CD4-positive, alpha-beta memory T cell (primary cell): ENCODE measurements around the gene ITGA1. TPM values are rescaled to one million over a fixed set of nuclear protein-coding genes. Genes with fewer than 3 reads are reported as not detected.
A peak's percentile ranks its signal among the peaks of the same experiment; 100 is the strongest.

Experiments used
- CTCF ChIA-PET: fragments of 350-600 bp; sonication (Branson Sonifier 250); formaldehyde crosslinking; loops from one replicate; lab custom pipeline; 2021; ENCODE audit warnings: inconsistent platforms; ENCODE audit not compliant: partially characterized antibody; lab: Charles Lee
- POLR2A ChIA-PET: fragments of 350-600 bp; sonication (Branson Sonifier 250); formaldehyde crosslinking; loops from one replicate; lab custom pipeline; 2021; ENCODE audit not compliant: partially characterized antibody; lab: Charles Lee
- DNase-seq, 5 donors: peaks; one replicate each; pipeline versions ENCODE4 v3.0.0 to v3.0.0-alpha.2; 2020 to 2022; ENCODE audit warnings: mixed read lengths in 1 of 5
- H3K27ac ChIP-seq: one replicate; pipeline ENCODE4 v1.7.0; 2013; ENCODE audit warnings: low read depth, low read length
- H3K27me3 ChIP-seq: 2 replicates; pipeline ENCODE4 v1.7.0; 2013; ENCODE audit warnings: mild to moderate bottlenecking, low read length, moderate library complexity; ENCODE audit not compliant: insufficient read depth
- H3K36me3 ChIP-seq: 2 replicates; pipeline ENCODE4 v1.7.0; 2013; ENCODE audit warnings: mild to moderate bottlenecking, low read length, moderate library complexity; ENCODE audit not compliant: insufficient read depth
- H3K4me1 ChIP-seq: 2 replicates; pipeline ENCODE4 v1.7.0; 2013; ENCODE audit warnings: mild to moderate bottlenecking, low read length, moderate library complexity; ENCODE audit not compliant: insufficient read depth
- H3K4me3 ChIP-seq, 2 donors: one replicate each; pipeline ENCODE4 v1.7.0; 2013; ENCODE audit warnings: low read length in 2 of 2, mild to moderate bottlenecking in 1 of 2
- H3K9me3 ChIP-seq, 2 donors: one replicate each; pipeline ENCODE4 v1.7.0; 2013; ENCODE audit warnings: low read length in 2 of 2, control low read depth in 1 of 2; ENCODE audit not compliant: control insufficient read depth in 1 of 2
- H3K27ac Mint-ChIP-seq, 7 donors: one replicate each; pipeline ENCODE4 v1.8.0; 2020 to 2021; ENCODE audit warnings: mixed read lengths in 7 of 7, mild to moderate bottlenecking in 6 of 7, inconsistent platforms in 3 of 7, moderate library complexity in 3 of 7
- H3K27me3 Mint-ChIP-seq, 2 donors: one replicate each; pipeline ENCODE4 v1.8.0; 2020 to 2021; ENCODE audit warnings: mixed read lengths in 2 of 2
- H3K36me3 Mint-ChIP-seq, 2 donors: one replicate each; pipeline ENCODE4 v1.8.0; 2020 to 2021; ENCODE audit warnings: mixed read lengths in 2 of 2, inconsistent platforms in 1 of 2, mild to moderate bottlenecking in 1 of 2
- H3K4me1 Mint-ChIP-seq, 4 donors: one replicate each; pipeline ENCODE4 v1.8.0; 2020 to 2021; ENCODE audit warnings: mixed read lengths in 4 of 4, mild to moderate bottlenecking in 1 of 4
- H3K4me3 Mint-ChIP-seq, 8 donors: one replicate each; pipeline ENCODE4 v1.8.0; 2020 to 2021; ENCODE audit warnings: mixed read lengths in 8 of 8, mild to moderate bottlenecking in 7 of 8, moderate library complexity in 6 of 8, inconsistent platforms in 3 of 8
- H3K9me3 Mint-ChIP-seq, 8 donors: one replicate each; pipeline ENCODE4 v1.8.0; 2020 to 2021; ENCODE audit warnings: mixed read lengths in 8 of 8, mild to moderate bottlenecking in 5 of 8, inconsistent platforms in 3 of 8, moderate library complexity in 1 of 8
- intact Hi-C: fragments of 100-400 bp; cut with micrococcal nuclease; formaldehyde crosslinking; loops from one replicate; pipeline ENCODE4 v1.15.1; 2023
- polyA plus RNA-seq, 2 donors: library from polyadenylated mRNA; unstranded; fragments of 300-500 nt; fragmentation: Illumina TruSeq; gene quantifications; one replicate each; pipeline ENCODE4 v1.2.3, GENCODE V29; 2021
- total RNA-seq, 2 experiments: library from RNA; stranded (reverse); gene quantifications; one replicate each; pipeline ENCODE4 v1.2.3, GENCODE V29; 2021

The ITGA1 gene
- total and polyA plus RNA-seq, 4 experiments from 2014 or later, result 1.9 to 5.8 (median 4.8) TPM

DNA sequence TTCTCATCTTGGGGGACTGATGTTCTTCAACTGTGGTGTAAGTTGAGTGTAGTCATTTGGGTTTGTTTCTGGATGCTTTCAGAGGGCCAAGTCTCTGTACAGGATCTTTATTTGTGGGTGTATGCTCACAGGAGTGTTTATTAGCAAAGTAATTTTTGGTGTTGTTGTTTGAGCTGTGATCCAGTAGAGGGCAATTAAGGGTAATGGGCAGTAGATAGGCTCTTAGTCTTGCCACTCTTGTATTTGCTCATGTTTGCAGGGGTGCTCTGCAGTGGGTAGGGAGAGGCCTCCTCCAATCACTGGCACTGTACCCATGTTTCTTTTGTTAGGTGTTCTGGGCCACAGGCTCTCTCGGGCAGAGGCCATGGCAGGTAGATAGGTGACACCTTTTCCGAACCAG is 155.6 kb downstream of the ITGA1 start:
- Histone ChIP-seq H3K27me3 (no peaks in the 10 kb centered on the region), H3K27ac (no peak overlapping the region), H3K9me3 (no peaks in the 10 kb centered on the region), H3K36me3 (no peaks in the 10 kb centered on the region), H3K4me1 (peaks cover 3% of the 10 kb centered on the region), H3K4me3 (no peak overlapping the region)
- Mint-ChIP-seq H3K4me1 (peaks cover 4 to 9% (median 7%) of the 10 kb centered on the region in 4 donors), H3K27ac (no peak overlapping the region), H3K4me3 (no peak overlapping the region), H3K36me3 (no peaks in the 10 kb centered on the region), H3K27me3 (no peaks in the 10 kb centered on the region), H3K9me3 (no peaks in the 10 kb centered on the region)
- CTCF ChIA-PET, result interaction anchor here (1.3 kb wide), 2 partner anchors 18 to 253 kb away, joined by 3 read pairs; no protein-coding TSS in a partner anchor
- POLR2A ChIA-PET, result no interaction called here
- intact Hi-C loops, result loop anchor here (5.0 kb wide), 1 partner anchor 539 kb away; the partner anchor contains the start of gene FST
- DNase-seq, result no peak

DNA sequence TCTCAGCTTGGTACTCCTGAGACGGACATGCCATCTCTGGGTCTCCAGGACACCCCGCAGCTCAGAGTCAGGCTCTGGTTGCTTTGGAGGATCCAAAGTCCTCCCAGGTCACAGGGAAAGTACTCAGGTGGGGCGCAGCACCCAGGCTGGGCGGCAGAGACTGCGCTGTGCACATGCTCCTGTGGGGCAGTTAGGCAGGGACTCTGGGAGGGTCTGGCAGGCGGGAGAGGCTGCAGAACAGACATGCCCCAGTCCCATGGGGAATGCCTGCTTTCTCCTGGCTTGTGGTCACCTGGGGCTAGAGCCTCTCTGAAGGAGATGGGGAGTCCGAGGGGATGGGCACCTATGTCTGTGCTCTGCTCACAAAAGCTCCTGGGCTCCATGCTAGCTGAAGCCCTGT is 156.1 kb downstream of the ITGA1 start:
- ChIA-PET CTCF (interaction anchor here (1.3 to 1.6 kb wide), 3 partner anchors 17 to 253 kb away, joined by 3 to 6 read pairs (median 3); no protein-coding TSS in a partner anchor), POLR2A (no interaction called here)
- no peak overlapping the region for H3K27ac ChIP-seq
- no peak overlapping the region for H3K4me3 ChIP-seq
- H3K27ac Mint-ChIP-seq, result no peak overlapping the region
- H3K9me3 ChIP-seq, result no peaks in the 10 kb centered on the region
- no peaks in the 10 kb centered on the region for H3K27me3 ChIP-seq
- peak overlapping the region in 1 of 8 donors; percentile 11 for H3K4me3 Mint-ChIP-seq
- intact Hi-C loops, result loop anchor here (5.0 kb wide), 1 partner anchor 538 kb away; the partner anchor contains the start of gene FST
- no peaks in the 10 kb centered on the region for H3K36me3 ChIP-seq
- H3K27me3 Mint-ChIP-seq, result no peaks in the 10 kb centered on the region
- H3K4me1 Mint-ChIP-seq, result peaks cover 8 to 13% (median 10%) of the 10 kb centered on the region in 4 donors
- H3K4me1 ChIP-seq, result peaks cover 8% of the 10 kb centered on the region
- H3K9me3 Mint-ChIP-seq, result no peaks in the 10 kb centered on the region
- no peaks in the 10 kb centered on the region for H3K36me3 Mint-ChIP-seq
- DNase-seq, result peak in 1 of 5 donors; percentile 37

DNA sequence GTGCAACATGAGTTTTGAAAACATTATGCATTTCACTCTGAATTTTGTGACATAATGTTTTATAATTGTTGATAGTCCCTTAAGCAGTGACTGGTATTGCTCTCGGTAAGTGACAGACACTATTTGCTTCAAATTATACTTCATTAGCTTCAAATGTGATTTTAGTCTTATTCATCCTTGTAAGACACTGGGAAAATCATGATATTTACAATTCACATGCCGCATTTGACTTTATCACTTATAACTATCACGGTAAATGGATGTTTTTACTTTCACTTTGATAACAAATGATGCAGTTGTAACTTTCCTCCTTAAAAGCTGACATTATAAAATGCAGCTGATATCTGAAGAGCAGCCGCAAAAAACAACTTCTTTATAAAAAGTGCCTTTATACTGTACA is 157.3 kb downstream of the ITGA1 start:
- no peaks in the 10 kb centered on the region for H3K9me3 Mint-ChIP-seq
- DNase-seq, result no peak
- intact Hi-C loops, result loop anchor here (5.0 kb wide), 1 partner anchor 87 kb away; no protein-coding TSS in a partner anchor
- Histone ChIP-seq H3K36me3 (no peaks in the 10 kb centered on the region), H3K27me3 (no peaks in the 10 kb centered on the region), H3K9me3 (no peaks in the 10 kb centered on the region), H3K27ac (no peak overlapping the region), H3K4me3 (peak overlapping the region in 1 of 2 donors; percentile 33), H3K4me1 (peaks cover 9% of the 10 kb centered on the region)
- peak overlapping the region in 6 of 7 donors; percentile 13 to 71 (median 60) for H3K27ac Mint-ChIP-seq
- no peaks in the 10 kb centered on the region for H3K27me3 Mint-ChIP-seq
- peaks cover 8 to 13% (median 11%) of the 10 kb centered on the region in 4 donors for H3K4me1 Mint-ChIP-seq
- ChIA-PET CTCF (interaction anchor here (1.4 to 1.6 kb wide), 3 partner anchors 13 to 152 kb away, joined by 3 to 6 read pairs (median 4); no protein-coding TSS in a partner anchor), POLR2A (interaction anchor here (1.0 kb wide), 1 partner anchor 165 kb away, joined by 3 read pairs; the partner anchor contains the start of gene MOCS2)
- H3K4me3 Mint-ChIP-seq, result peak overlapping the region; percentile 73 to 84 (median 80)
- H3K36me3 Mint-ChIP-seq, result no peaks in the 10 kb centered on the region

DNA sequence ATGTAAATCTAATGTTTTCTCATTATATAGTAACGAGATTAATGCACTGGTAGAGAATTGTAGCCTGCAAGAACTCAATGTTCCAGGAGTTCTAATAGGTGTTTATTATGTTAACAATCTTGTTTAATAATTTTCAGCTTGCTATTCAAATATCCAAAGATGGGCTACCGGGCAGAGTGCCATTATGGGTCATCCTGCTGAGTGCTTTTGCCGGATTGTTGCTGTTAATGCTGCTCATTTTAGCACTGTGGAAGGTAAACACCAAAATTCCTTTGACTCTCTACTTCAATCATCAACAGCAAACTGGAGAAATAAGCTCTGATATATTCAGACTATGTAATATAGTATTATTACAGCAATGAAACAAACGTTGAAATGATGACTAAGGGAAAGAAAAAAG is 159.5 kb downstream of the ITGA1 start:
- Mint-ChIP-seq H3K4me1 (peaks cover 8 to 13% (median 11%) of the 10 kb centered on the region in 4 donors), H3K9me3 (no peaks in the 10 kb centered on the region), H3K36me3 (no peaks in the 10 kb centered on the region), H3K4me3 (no peak overlapping the region), H3K27ac (no peak overlapping the region), H3K27me3 (no peaks in the 10 kb centered on the region)
- ChIA-PET POLR2A (no interaction called here), CTCF (interaction anchor here (1.0 to 5.3 kb wide), 9 partner anchors 11 to 168 kb away, joined by 3 to 120 read pairs (median 21); partner anchors contain the start of genes ITGA2 and MOCS2)
- Histone ChIP-seq H3K27ac (no peak overlapping the region), H3K36me3 (no peaks in the 10 kb centered on the region), H3K9me3 (no peaks in the 10 kb centered on the region), H3K4me1 (peaks cover 9% of the 10 kb centered on the region), H3K4me3 (no peak overlapping the region), H3K27me3 (no peaks in the 10 kb centered on the region)
- no peak for DNase-seq
- intact Hi-C loops, result loop anchor here (5.0 kb wide), 1 partner anchor 85 kb away; no protein-coding TSS in a partner anchor

DNA sequence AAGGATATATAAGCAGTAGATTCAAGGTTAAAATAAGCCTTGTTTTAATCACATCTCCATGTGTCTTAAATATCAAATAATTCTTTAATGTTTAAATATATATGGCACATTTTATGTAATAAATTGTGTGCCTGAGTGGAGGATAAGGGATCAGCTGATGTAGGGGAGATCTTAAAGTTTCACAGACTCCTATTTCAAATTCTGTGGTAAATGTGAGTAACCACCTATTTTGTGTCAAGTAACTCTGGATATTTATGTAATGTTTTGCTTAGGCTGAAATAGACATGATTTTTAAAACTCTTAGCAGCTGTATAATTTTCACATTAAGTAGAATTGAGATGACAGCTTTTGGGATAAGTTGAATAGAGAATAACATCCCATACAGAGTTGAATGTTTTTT is 160.1 kb downstream of the ITGA1 start:
- no peaks in the 10 kb centered on the region for H3K27me3 ChIP-seq
- H3K27ac ChIP-seq, result no peak overlapping the region
- Mint-ChIP-seq H3K27me3 (no peaks in the 10 kb centered on the region), H3K4me3 (no peak overlapping the region), H3K9me3 (no peaks in the 10 kb centered on the region), H3K4me1 (peaks cover 8 to 13% (median 11%) of the 10 kb centered on the region in 4 donors), H3K36me3 (no peaks in the 10 kb centered on the region), H3K27ac (no peak overlapping the region)
- intact Hi-C loops, result loop anchor here (1.0 to 5.0 kb wide), 5 partner anchors 41 to 1281 kb away; partner anchors contain the start of gene ITGA2
- H3K36me3 ChIP-seq, result no peaks in the 10 kb centered on the region
- H3K4me3 ChIP-seq, result no peak overlapping the region
- ChIA-PET CTCF (interaction anchor here (0.7 to 5.3 kb wide), 23 partner anchors 8 to 1287 kb away, joined by 3 to 120 read pairs (median 5); partner anchors contain the start of genes ITGA2 and MOCS2), POLR2A (interaction anchor here (0.9 to 1.4 kb wide), 4 partner anchors 141 to 171 kb away, joined by 3 to 5 read pairs (median 4); no protein-coding TSS in a partner anchor)
- DNase-seq, result peak in 1 of 5 donors; percentile 11
- H3K4me1 ChIP-seq, result peaks cover 9% of the 10 kb centered on the region
- no peaks in the 10 kb centered on the region for H3K9me3 ChIP-seq

DNA sequence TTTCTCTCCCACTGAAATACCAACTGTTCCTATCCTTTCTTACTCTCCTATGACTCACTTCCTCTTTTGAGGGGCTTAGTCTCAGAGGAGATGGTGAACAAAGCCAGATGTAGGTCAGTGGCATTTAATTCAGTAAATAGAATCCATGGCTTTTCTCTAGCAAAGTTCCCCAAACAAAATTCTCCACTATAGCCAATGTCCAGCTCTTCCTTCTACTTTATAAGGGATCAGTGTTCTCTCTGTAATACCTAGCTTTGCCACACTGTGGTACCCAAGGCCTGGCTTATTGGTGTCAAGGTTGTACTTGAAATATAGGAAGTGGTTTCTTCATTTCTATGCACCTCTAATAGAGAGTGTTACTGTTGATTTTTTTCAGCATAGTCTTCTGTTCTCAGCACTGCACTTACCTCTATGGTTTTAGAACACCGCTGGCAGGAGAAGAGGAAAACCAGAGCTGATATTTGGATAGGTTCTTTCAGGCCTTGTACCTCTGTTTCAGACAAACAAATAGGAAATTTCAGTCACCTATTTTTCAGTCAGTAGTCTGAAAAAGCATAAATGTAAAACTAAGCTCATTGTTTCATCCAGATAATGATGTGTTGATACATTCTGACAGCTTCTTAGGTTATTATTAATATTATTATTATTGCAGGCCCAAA is 160.8 kb downstream of the ITGA1 start:
- no peaks in the 10 kb centered on the region for H3K27me3 ChIP-seq
- H3K27ac ChIP-seq, result no peak overlapping the region
- intact Hi-C loops, result loop anchor here (1.0 to 5.0 kb wide), 5 partner anchors 40 to 1281 kb away; partner anchors contain the start of gene ITGA2
- peak; percentile 64 to 72 (median 66) for DNase-seq
- no peak overlapping the region for H3K4me3 ChIP-seq
- ChIA-PET CTCF (interaction anchor here (0.6 to 5.3 kb wide), 32 partner anchors 8 to 1286 kb away, joined by 3 to 120 read pairs (median 4); partner anchors contain the start of genes ITGA2 and MOCS2), POLR2A (interaction anchor here (0.9 to 1.4 kb wide), 5 partner anchors 141 to 170 kb away, joined by 3 to 5 read pairs (median 4); partner anchors contain the start of gene MOCS2)
- Mint-ChIP-seq H3K9me3 (no peaks in the 10 kb centered on the region), H3K27me3 (no peaks in the 10 kb centered on the region), H3K4me3 (no peak overlapping the region), H3K36me3 (no peaks in the 10 kb centered on the region), H3K27ac (no peak overlapping the region), H3K4me1 (peaks cover 8 to 13% (median 11%) of the 10 kb centered on the region in 4 donors)
- no peaks in the 10 kb centered on the region for H3K36me3 ChIP-seq
- H3K4me1 ChIP-seq, result peaks cover 9% of the 10 kb centered on the region
- H3K9me3 ChIP-seq, result no peaks in the 10 kb centered on the region
